Thyroid gland (tissue), 4 donors: ENCODE measurements around the gene TENT4A.

Experiments used
- CTCF ChIP-seq, 6 experiments: fragments of 200-600 bp in 3 of 6; fragments of 450-650 bp in 3 of 6; sonication (generic) in 3 of 6; IDR thresholded peaks; one replicate each; pipeline ENCODE4 v1.5.1; 2016 to 2019; ENCODE audit warnings: antibody characterized with exemption in 6 of 6, mild to moderate bottlenecking in 2 of 6, inconsistent platforms in 1 of 6, moderate library complexity in 1 of 6
- POLR2A ChIP-seq, 2 donors: fragments of 450-650 bp; IDR thresholded peaks; one replicate each; pipeline ENCODE4 v1.6.1; 2017; ENCODE audit warnings: antibody characterized with exemption in 2 of 2, mild to moderate bottlenecking in 2 of 2, moderate library complexity in 1 of 2

- TF ChIP-seq CTCF (IDR thresholded peaks at IDR 0.05) (no peak), POLR2A (IDR thresholded peaks at IDR 0.05) (no peak)
Measured at GRCh38 chr5:6705088-6705487, 8.1 kb upstream of the TENT4A start.
